SU-DHL-6 (cell line): ENCODE results near the gene HK1.

Experiments
- H2AFZ ChIP-seq: fragments of 200-600 bp; sonication (generic); 2 replicates; pipeline ENCODE4 v1.6.1; 2014; ENCODE audit warnings: low read depth, mild to moderate bottlenecking, moderate library complexity, mixed read lengths, antibody characterized with exemption, low read length; ENCODE audit not compliant: severe bottlenecking
- H3F3A ChIP-seq: fragments of 200-600 bp; shearing (Covaris generic); 2 replicates; pipeline ENCODE4 v1.6.0; 2016; ENCODE audit warnings: antibody characterized with exemption, mild to moderate bottlenecking; ENCODE audit not compliant: insufficient read depth
- H3K27ac ChIP-seq: fragments of 200-600 bp; sonication (generic); 2 replicates; pipeline ENCODE4 v1.5.1; 2016; ENCODE audit warnings: low read depth, mild to moderate bottlenecking, low read length, moderate library complexity, mixed read lengths
- H3K27me3 ChIP-seq: fragments of 200-600 bp; sonication (generic), shearing (Covaris generic); 2 replicates; pipeline ENCODE4 v1.6.0; 2014; ENCODE audit warnings: mild to moderate bottlenecking, low read length
- H3K36me3 ChIP-seq: fragments of 200-600 bp; sonication (generic); 2 replicates; pipeline ENCODE4 v1.6.1; 2014; ENCODE audit warnings: mild to moderate bottlenecking, low read length, mixed read lengths
- H3K4me2 ChIP-seq: fragments of 300-600, 200-600 bp; shearing (Covaris generic), sonication (generic); 2 replicates; pipeline ENCODE4 v1.6.0; 2014; ENCODE audit warnings: low read length, low read depth, mild to moderate bottlenecking; ENCODE audit not compliant: poor library complexity, severe bottlenecking
- H3K4me3 ChIP-seq: fragments of 200-600 bp; sonication (generic); 2 replicates; pipeline ENCODE4 v1.5.1; 2014; ENCODE audit warnings: antibody characterized with exemption, low read length, mild to moderate bottlenecking, mixed read lengths; ENCODE audit not compliant: insufficient read depth, poor library complexity, severe bottlenecking
- H3K79me2 ChIP-seq: fragments of 200-600 bp; sonication (generic); 2 replicates; pipeline ENCODE4 v1.6.1; 2014; ENCODE audit warnings: mild to moderate bottlenecking, low read length, moderate library complexity; ENCODE audit not compliant: insufficient read depth
- H3K9ac ChIP-seq: fragments of 200-600 bp; sonication (generic); 2 replicates; pipeline ENCODE4 v1.7.0; 2014; ENCODE audit warnings: mild to moderate bottlenecking, low read length
- H3K9me2 ChIP-seq: fragments of 200-600 bp; sonication (generic); replicated peaks from 2 replicates; pipeline ENCODE4 v1.6.1; 2014; ENCODE audit warnings: low read length; ENCODE audit not compliant: insufficient read depth
- H3K9me3 ChIP-seq: fragments of 200-600 bp; sonication (generic); 2 replicates; pipeline ENCODE4 v1.6.1; 2014; ENCODE audit warnings: low read length, mixed read lengths; ENCODE audit not compliant: insufficient read depth
- H4K20me1 ChIP-seq: fragments of 200-600 bp; sonication (generic); 2 replicates; pipeline ENCODE4 v1.6.1; 2014; ENCODE audit warnings: low read depth, mild to moderate bottlenecking, antibody characterized with exemption, low read length, moderate library complexity, mixed read lengths
- EZH2phosphoT487 ChIP-seq: fragments of 200-600 bp; sonication (generic), shearing (Covaris generic); conservative IDR thresholded peaks from 2 replicates; pipeline ENCODE4 v1.6.1; 2018; ENCODE audit warnings: mild to moderate bottlenecking, antibody characterized with exemption, low read length, moderate library complexity, mixed read lengths
- TF ChIP-seq, protein P1 (sequence below): fragments of 200-600 bp; sonication (generic); IDR thresholded peaks from one replicate; pipeline ENCODE4 v1.5.1; 2017; ENCODE audit warnings: antibody characterized with exemption, mild to moderate bottlenecking, low read length, moderate library complexity; ENCODE audit not compliant: insufficient read depth, poor library complexity, severe bottlenecking

Gene HK1

DNA sequence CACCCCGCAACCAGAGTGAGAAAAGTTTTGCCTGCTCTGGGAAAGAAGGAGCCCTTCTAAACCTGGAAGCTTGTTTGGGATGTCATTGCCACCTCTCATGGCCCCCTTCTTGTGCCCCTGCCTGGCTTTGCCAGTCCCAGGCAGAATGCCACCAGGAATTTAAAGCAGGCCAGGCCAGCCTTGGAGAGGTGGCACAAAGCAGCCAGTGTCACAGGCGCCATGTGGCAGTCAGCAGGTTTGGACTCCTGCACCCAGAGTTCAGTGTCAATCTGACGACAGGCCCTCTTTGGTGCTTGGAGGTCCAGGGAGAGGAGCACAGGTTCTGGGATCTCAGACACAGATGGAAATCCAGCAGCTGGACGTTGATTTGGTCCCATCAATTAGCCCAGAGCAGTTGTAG, 12.7 kb downstream of the HK1 start:
- no peaks in the 10 kb centered on the region for H3K9me2 ChIP-seq
- H3K4me2 ChIP-seq = no peak overlapping the region
- no peaks in the 10 kb centered on the region for H3K36me3 ChIP-seq
- TF ChIP-seq, protein P1, sequence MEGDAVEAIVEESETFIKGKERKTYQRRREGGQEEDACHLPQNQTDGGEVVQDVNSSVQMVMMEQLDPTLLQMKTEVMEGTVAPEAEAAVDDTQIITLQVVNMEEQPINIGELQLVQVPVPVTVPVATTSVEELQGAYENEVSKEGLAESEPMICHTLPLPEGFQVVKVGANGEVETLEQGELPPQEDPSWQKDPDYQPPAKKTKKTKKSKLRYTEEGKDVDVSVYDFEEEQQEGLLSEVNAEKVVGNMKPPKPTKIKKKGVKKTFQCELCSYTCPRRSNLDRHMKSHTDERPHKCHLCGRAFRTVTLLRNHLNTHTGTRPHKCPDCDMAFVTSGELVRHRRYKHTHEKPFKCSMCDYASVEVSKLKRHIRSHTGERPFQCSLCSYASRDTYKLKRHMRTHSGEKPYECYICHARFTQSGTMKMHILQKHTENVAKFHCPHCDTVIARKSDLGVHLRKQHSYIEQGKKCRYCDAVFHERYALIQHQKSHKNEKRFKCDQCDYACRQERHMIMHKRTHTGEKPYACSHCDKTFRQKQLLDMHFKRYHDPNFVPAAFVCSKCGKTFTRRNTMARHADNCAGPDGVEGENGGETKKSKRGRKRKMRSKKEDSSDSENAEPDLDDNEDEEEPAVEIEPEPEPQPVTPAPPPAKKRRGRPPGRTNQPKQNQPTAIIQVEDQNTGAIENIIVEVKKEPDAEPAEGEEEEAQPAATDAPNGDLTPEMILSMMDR = no peak
- no peak for TF ChIP-seq EZH2phosphoT487
- no peak overlapping the region for H3K9ac ChIP-seq
- H2AFZ ChIP-seq = no peak overlapping the region
- H3K4me3 ChIP-seq = no peak overlapping the region
- H4K20me1 ChIP-seq = no peaks in the 10 kb centered on the region
- H3K9me3 ChIP-seq = no peaks in the 10 kb centered on the region
- no peaks in the 10 kb centered on the region for H3F3A ChIP-seq
- H3K27me3 ChIP-seq = no peaks in the 10 kb centered on the region
- no peaks in the 10 kb centered on the region for H3K79me2 ChIP-seq
- H3K27ac ChIP-seq = no peak overlapping the region

DNA sequence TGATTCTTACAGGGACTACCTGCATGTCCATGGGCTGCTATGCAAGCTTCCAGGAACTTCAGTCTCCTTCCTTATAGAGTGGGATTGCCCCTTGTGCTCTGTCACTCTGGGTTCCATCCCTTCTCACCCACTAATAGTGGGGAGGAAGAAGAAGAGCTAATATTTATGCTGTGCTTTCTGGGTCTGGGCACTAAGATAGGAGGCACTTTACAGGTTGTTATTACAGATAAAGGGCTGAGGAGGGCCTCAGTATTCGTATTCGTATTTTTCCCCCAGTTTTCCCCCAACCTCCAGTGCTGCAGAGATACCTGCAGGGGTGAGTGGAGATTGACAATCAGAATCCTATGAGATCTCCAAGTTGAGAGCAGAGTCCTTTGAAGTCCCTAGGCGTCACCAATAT, 14.2 kb downstream of the HK1 start:
- H3K9me2 ChIP-seq = no peaks in the 10 kb centered on the region
- TF ChIP-seq EZH2phosphoT487 = no peak
- TF ChIP-seq, protein P1 = no peak

DNA sequence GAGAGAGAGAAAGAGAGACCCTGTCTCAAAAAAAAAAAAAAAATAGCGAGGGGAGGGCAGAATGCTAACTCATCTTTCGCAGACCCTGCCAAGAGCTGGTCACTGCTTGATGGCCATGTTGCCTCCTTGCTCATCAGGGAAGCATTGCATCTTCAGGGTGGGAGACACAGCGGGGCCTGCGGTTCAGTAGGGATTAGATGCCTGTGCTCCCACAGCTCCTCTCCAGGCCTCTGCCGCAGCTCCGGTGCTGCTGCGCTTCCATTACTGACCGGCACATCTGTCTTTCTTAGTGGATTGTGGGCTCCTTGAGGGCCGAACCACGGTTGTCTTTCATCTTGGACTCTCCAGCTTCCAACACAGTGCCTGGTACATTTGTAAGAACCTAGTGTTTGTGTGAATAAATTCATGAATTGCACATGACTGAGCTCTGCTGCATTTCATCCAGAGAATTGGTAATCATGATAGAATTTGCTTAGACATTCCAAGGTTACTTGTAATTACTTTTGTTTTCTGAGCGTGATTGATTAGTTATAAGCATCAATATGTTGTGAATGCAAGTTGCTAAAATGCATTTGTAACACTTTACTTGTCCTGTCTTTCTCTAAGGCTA, 16.8 kb downstream of the HK1 start:
- TF ChIP-seq, protein P1 = no peak
- TF ChIP-seq EZH2phosphoT487 = no peak
- no peaks in the 10 kb centered on the region for H3F3A ChIP-seq
- no peak overlapping the region for H3K9ac ChIP-seq
- H3K27me3 ChIP-seq = no peaks in the 10 kb centered on the region
- H3K27ac ChIP-seq = no peak overlapping the region
- no peaks in the 10 kb centered on the region for H3K9me2 ChIP-seq
- no peaks in the 10 kb centered on the region for H3K79me2 ChIP-seq
- H3K4me3 ChIP-seq = no peak overlapping the region
- H2AFZ ChIP-seq = no peak overlapping the region
- H3K36me3 ChIP-seq = no peaks in the 10 kb centered on the region
- H3K4me2 ChIP-seq = no peak overlapping the region
- no peaks in the 10 kb centered on the region for H3K9me3 ChIP-seq
- H4K20me1 ChIP-seq = no peaks in the 10 kb centered on the region

More for the DNA sequence above, 14.2 kb downstream of the HK1 start:
- Histone ChIP-seq H3K4me3 (no peak overlapping the region), H3F3A (no peaks in the 10 kb centered on the region), H4K20me1 (no peaks in the 10 kb centered on the region), H2AFZ (no peak overlapping the region), H3K9me3 (no peaks in the 10 kb centered on the region), H3K36me3 (no peaks in the 10 kb centered on the region), H3K27ac (no peak overlapping the region), H3K27me3 (no peaks in the 10 kb centered on the region), H3K79me2 (no peaks in the 10 kb centered on the region), H3K9ac (no peak overlapping the region), H3K4me2 (no peak overlapping the region)
